Esophagus muscularis mucosa (tissue), 3 donors: ENCODE results near the gene MOB3A.

Experiments
- CTCF ChIP-seq, 3 experiments: fragments of 200-600 bp in 2 of 3; fragments of 450-650 bp in 1 of 3; sonication (generic) in 2 of 3; IDR thresholded peaks; one replicate each; pipeline ENCODE4 v1.5.1; 2017 to 2019; ENCODE audit warnings: antibody characterized with exemption in 3 of 3, mild to moderate bottlenecking in 2 of 3, moderate library complexity in 1 of 3
- POLR2A ChIP-seq: fragments of 450-650 bp; IDR thresholded peaks from one replicate; pipeline ENCODE4 v1.6.1; 2017; ENCODE audit warnings: antibody characterized with exemption, moderate library complexity, mild to moderate bottlenecking, low read depth
- POLR2AphosphoS5 ChIP-seq, 2 donors: sonication (generic); formaldehyde crosslinking; IDR thresholded peaks; one replicate each; pipeline ENCODE4 v1.6.1; 2017; ENCODE audit warnings: antibody characterized with exemption in 2 of 2

GRCh38 chr19:2138061-2138728 lies 42.1 kb upstream of the MOB3A start:
- TF ChIP-seq CTCF (IDR thresholded peaks at IDR 0.05) (no peak), POLR2AphosphoS5 (IDR thresholded peaks at IDR 0.05) (no peak), POLR2A (no peak)
